ENCODE data around the gene SPECC1. TPM values are rescaled to one million over a fixed set of nuclear protein-coding genes. Genes with fewer than 3 reads are reported as not detected.

SPECC1 gene
- total and polyA plus RNA-seq, 2 of the 13 experiments (the other 11 are each of a cell fraction or from before 2014, with no cell fraction given): 2.3 to 6.9 TPM

- TF ChIP-seq JUND (CRISPR knock-in tag; IDR thresholded peaks at IDR 0.05) (no peak), ZNF543 (CRISPR knock-in tag; IDR thresholded peaks at IDR 0.05) (no peak), FOXA3 (CRISPR knock-in tag; IDR thresholded peaks at IDR 0.05) (0 out of 2 replicates have a peak, but pooled peaks have one; percentile 12), ZNF839 (CRISPR knock-in tag; IDR thresholded peaks at IDR 0.05; ENCODE audit: borderline replicate concordance) (no peak), ZNF160 (CRISPR knock-in tag; IDR thresholded peaks at IDR 0.05) (no peak), ZNF263 (CRISPR knock-in tag; IDR thresholded peaks at IDR 0.05) (no peak), UBTF (CRISPR knock-in tag; IDR thresholded peaks at IDR 0.05) (peak; percentile 53; the same call in 1 of the 2 replicates), TMF1 (CRISPR knock-in tag; IDR thresholded peaks at IDR 0.05; ENCODE audit: low read depth) (0 out of 2 replicates have a peak, but pooled peaks have one; percentile 59), U2AF2 (IDR thresholded peaks at IDR 0.05; ENCODE audit: low read depth, low read length) (no peak), ZNF761 (CRISPR knock-in tag; conservative IDR thresholded peaks at IDR 0.05) (no peak), ZNF768 (CRISPR knock-in tag; IDR thresholded peaks at IDR 0.05) (peak; percentile 40; the same call in 1 of the 2 replicates), ZNF770 (CRISPR knock-in tag; IDR thresholded peaks at IDR 0.05) (0 out of 2 replicates have a peak, but pooled peaks have one; percentile 22), ZBTB7A (CRISPR knock-in tag; IDR thresholded peaks at IDR 0.05) (peak; percentile 56; the same call in 1 of the 2 replicates), HIC2 (CRISPR knock-in tag; IDR thresholded peaks at IDR 0.05; ENCODE audit: low read depth) (0 out of 2 replicates have a peak, but pooled peaks have one; percentile 15), ETS1 (CRISPR knock-in tag; IDR thresholded peaks at IDR 0.05) (0 out of 2 replicates have a peak, but pooled peaks have one; percentile 26), EEA1 (CRISPR knock-in tag; IDR thresholded peaks at IDR 0.05; ENCODE audit: borderline replicate concordance) (0 out of 2 replicates have a peak, but pooled peaks have one; percentile 32), PRDM4 (CRISPR knock-in tag; IDR thresholded peaks at IDR 0.05; ENCODE audit: borderline replicate concordance) (no peak), MED13 (CRISPR knock-in tag; IDR thresholded peaks at IDR 0.05) (no peak), MTF2 (CRISPR knock-in tag; IDR thresholded peaks at IDR 0.05; ENCODE audit: borderline replicate concordance) (0 out of 2 replicates have a peak, but pooled peaks have one; percentile 23)
These were observed at the start of gene SPECC1 (continued) for GRCh38 chr17:20009302-20010098.
